ENCODE results near the gene ITGAE. TPM values are rescaled to one million over a fixed set of nuclear protein-coding genes. Genes with fewer than 3 reads are reported as not detected.

ITGAE gene
- total RNA-seq, 1 donor from 2014 or later = 19.8 TPM

DNA sequence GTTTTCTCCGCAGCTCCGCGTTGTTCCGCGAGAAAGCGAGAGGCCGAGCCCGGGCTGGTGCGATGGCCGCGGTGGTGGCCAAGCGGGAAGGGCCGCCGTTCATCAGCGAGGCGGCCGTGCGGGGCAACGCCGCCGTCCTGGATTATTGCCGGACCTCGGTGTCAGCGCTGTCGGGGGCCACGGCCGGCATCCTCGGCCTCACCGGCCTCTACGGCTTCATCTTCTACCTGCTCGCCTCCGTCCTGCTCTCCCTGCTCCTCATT is 132.0 kb downstream of the ITGAE start:
- no peak for DNase-seq (ENCODE audit: low spot score)

DNA sequence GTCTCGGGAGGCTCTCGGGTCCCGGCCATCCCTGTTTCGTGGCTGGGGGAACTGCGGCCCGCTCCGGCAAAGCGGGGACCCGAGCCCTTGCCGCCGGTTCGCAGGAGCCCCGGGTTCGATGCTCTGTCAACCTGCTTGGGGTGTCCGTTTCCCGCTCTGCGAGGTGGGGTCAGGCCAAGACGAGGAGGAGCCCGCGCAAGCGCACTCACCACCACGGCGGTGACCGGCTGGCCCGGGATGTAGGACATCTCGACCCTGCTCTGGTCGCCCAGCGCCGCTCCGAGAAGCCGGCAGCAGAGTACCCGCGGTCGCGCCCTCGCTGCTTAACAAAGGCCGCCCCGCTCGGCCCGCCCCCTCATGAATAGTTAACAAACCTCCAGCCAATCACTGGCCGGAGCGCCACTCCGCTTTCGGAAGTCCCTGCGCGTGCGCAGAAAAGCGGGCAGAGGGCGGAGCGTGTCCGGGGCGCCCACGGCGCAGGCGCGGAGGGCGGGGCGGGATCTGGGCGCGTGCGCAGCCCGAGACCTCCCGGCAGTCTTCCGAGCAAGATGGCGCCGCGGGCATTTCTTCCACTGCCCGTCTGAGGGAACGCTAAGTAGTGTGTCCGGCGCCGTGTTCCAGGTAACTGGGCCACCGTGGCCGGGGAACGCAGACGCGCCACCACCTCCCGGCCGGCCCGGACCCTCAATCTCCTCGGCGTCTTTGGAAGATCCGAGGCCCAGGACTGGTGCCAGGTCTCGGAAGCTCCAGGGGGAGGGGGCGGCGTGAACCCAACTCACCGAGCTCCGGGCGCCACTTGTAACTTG is 132.5 kb downstream of the ITGAE start, which contains the start of the genes EMC6 and TAX1BP3:
Gene EMC6, plus strand, starts transcription at position 534 of the 806 bp plus-strand sequence. CDS start 335 bp downstream, outside the sequence.
Gene TAX1BP3, minus strand, starts transcription at position 300 of the 806 bp plus-strand sequence. Its CDS starts 52 bp downstream, at position 248.
- DNase-seq (ENCODE audit: low spot score) = peak; percentile 100

DNA sequence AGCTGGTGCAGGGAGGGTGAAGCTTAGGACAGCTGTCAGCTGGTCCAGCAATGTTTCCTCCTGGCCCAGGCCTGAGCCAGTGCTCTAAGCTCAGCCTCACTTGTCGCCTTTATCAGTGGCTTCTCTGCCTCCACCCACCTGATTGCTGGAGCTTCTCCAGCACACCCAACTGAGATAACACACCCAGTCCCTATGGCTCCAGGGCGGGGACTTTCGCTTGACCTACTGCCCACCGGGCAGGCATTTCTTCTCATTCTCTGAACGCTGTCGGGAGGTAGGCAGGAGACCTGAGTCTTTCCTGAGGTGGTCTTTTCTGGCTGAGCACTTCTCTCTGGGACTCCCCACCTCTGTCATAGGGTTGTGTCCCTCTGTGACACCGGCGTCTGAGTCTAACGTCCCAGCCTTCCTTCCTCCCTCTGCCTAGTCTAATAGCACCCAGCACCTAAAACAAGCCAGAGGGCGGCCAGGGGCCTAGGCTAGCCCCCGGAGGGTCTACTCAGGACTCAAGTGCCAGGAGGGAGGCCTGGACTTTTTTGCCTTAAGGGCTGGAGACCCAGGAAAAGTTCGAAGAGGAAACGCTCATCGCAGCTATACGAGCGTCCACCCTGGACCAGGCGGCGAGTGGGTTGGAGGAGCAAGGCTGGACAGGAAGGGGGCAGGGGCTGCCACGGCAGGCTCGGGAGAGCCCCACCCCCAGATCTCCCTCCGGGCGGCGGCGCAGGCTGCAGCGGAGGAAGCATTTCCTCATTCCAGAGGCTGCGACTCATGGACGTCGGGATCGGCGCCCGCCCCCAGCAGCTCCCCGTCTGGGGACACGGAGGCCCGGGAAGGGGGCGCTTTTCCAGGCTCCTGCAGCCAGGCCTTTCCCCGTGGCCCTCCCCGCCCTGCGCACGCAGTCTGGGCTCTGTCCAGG is 133.4 kb downstream of the ITGAE start:
- DNase-seq (ENCODE audit: low spot score) = peak; percentile 96

DNA sequence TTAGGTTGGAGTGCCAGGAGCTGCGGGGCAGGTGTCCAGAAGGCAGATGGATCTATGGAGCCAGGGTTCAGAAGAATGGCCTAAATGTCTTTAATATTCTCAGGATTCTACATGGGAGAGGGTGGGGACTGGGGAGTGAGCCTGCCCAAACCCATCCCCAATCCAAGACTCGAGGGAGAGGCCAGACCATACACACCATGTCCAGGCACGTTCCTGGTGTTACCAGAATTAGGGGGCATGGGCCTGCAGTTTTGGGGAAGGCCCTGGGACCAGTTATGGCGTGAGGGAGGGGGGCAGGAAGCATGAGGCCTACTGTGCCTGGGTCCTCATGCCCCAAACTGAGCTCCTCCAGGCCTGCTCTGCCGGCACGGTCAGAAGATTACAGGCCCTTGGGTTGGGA is 134.5 kb downstream of the ITGAE start:
- DNase-seq (ENCODE audit: low spot score) = no peak

DNA sequence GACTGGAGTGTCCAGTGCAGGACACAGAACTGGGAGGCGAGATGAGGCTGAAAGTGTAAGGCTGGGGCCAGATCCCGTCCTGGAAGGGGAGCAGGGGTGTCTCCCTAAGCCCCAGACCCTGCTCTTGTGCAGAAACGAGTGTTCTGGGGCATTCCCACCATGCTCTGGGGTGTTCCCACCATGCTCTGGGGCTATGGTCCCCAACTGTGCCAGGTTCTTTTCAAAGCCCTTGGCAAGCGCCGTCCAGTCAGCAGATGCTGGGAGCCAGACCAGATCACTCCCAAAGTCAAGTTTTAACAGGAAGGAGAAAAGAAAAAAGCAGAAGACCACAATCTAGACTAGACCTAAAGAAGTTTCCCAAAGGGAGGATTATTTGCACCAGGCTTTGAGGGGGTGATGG is 135.2 kb downstream of the ITGAE start:
- no peak for DNase-seq (ENCODE audit: low spot score)

Other genes with a start within 250 kb of the ITGAE start
- 1.2 TPM for gene TRPV3, start 243.4 kb downstream of the ITGAE start, total RNA-seq
- gene TRPV1, start 191.8 kb downstream of the ITGAE start, total RNA-seq = 6.7 TPM
- gene SHPK, start 164.9 kb downstream of the ITGAE start, total RNA-seq = 17.7 TPM
- gene CTNS, start 164.4 kb downstream of the ITGAE start, total RNA-seq = 21.6 TPM
- gene TAX1BP3, start 132.6 kb downstream of the ITGAE start, total RNA-seq = 96.6 TPM
- 34.7 TPM for gene EMC6, start 132.4 kb downstream of the ITGAE start, total RNA-seq
- 0.29 TPM for gene P2RX5, start 105.0 kb downstream of the ITGAE start, total RNA-seq
- gene HASPIN, start 77.3 kb downstream of the ITGAE start, total RNA-seq = 0.16 TPM
- gene NCBP3, start 45.1 kb upstream of the ITGAE start, total RNA-seq = 27.5 TPM
- 4.9 TPM for gene CAMKK1, start 91.9 kb upstream of the ITGAE start, total RNA-seq
- 2.3 TPM for gene P2RX1, start 115.3 kb upstream of the ITGAE start, total RNA-seq
- gene ATP2A3, start 163.2 kb upstream of the ITGAE start, total RNA-seq = 9.7 TPM